ENCODE data around the gene TBCK.

Gene TBCK

DNA sequence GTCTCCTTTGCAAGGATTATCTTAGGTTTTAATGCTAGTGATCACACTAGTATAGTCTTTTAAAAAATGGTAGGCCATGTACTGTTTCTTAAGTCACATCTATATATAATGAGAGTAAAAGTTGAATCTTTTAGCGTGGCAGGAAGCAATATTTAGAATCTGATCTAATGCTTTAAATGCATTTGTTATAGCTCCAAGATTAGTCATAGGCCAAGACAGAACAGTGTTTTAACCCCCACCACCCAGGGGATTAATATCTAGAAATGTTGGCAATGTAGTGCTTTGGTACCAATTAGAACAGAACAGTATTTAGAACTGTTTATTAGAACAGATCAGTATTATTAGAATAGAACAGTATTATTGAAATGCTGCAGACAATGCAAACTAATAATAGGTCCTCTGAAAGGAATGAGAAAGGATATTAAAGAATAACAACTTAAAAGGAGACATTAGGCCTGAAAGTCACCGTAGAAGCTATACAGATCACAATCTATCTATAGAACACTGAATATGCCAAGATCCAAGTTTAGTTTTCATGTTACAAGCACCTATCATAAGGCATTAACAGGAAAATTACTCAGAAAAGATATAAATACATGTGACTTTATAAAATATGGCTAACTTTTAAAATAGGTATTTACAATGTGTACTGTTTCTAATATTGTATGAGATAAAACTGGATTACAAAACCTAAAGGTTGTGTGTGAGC lies 274.6 kb downstream of the TBCK start:
- ATAC-seq: no peak
- H3K4me3 Mint-ChIP-seq: no peak overlapping the region
- H3K36me3 Mint-ChIP-seq: no peaks in the 10 kb centered on the region
- H3K27ac Mint-ChIP-seq: no peak overlapping the region
- DNase-seq (ENCODE audit: low spot score in 2 of 2): no peak
- no peaks in the 10 kb centered on the region for H3K9me3 Mint-ChIP-seq
- no peaks in the 10 kb centered on the region for H3K4me1 Mint-ChIP-seq

DNA sequence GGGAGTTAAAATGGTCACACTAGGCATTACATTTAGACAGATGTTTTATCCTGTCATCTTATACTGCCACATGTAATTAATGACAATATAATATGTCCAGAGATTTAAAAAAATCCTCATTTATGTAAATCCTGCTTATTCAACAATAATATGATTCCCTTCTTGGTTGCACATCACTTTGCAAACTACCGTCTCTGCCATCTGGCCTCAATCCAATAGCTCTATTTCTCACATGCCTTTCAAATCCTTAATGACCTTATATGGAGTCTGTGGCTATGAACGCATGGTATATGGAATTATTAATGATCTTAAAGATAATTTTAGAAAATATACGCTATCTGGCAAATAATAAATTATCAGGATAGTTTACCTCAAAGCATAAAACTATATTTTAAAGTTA lies 276.2 kb downstream of the TBCK start:
- H3K9me3 Mint-ChIP-seq: no peaks in the 10 kb centered on the region
- no peak for DNase-seq (ENCODE audit: low spot score in 2 of 2)
- no peak for ATAC-seq

DNA sequence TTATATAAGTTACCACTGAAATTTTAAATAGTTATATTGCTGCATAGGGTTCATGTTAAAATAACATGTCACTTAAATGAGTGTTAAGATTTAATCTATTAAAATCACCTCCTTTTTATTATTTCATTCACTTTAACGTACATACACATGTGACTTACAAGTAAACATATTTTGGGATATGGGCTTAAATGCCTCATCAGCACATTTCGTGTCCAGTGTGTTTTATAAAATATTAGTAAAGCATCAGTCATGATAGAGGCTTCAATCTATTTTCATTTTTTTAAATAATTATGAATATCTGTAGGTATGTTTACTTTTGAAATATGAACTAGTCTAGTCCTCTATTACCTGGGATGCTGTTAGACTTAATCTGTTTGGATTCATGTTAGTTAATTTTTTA lies 277.1 kb downstream of the TBCK start:
- Mint-ChIP-seq H3K4me1 (no peaks in the 10 kb centered on the region), H3K4me3 (no peak overlapping the region), H3K9me3 (no peaks in the 10 kb centered on the region), H3K36me3 (no peaks in the 10 kb centered on the region), H3K27ac (no peak overlapping the region)
- no peak for DNase-seq (ENCODE audit: low spot score in 2 of 2)
- no peak for ATAC-seq

More for the DNA sequence above, 276.2 kb downstream of the TBCK start:
- Mint-ChIP-seq H3K36me3 (no peaks in the 10 kb centered on the region), H3K4me3 (no peak overlapping the region), H3K4me1 (no peaks in the 10 kb centered on the region), H3K27ac (no peak overlapping the region)

DNA sequence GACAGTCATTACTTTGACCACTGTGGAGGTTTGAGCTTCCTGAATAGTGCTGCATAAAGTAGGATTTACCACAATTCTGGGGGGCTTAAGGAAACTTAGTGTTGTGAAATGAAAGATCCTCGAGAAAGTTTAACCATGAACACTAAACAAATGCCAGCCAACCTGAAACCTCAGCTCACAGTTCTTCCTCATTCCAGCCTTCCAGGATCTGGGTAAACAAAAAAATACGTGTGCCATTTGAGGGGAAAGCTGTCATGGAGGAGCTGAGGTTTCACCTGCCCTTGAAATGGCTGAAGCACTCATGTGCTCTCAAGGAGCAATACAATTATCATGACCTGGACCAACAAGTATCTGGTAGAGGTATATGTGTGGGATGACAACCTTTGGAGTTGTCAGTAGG lies 278.0 kb downstream of the TBCK start:
- H3K4me3 Mint-ChIP-seq: no peak overlapping the region
- no peak overlapping the region for H3K27ac Mint-ChIP-seq
- no peaks in the 10 kb centered on the region for H3K4me1 Mint-ChIP-seq
- ATAC-seq: no peak
- no peaks in the 10 kb centered on the region for H3K9me3 Mint-ChIP-seq
- no peaks in the 10 kb centered on the region for H3K36me3 Mint-ChIP-seq
- DNase-seq (ENCODE audit: low spot score in 2 of 2): no peak

GRCh38 chr4:106036848-106037247 lies 279.2 kb downstream of the TBCK start:
- Mint-ChIP-seq H3K4me3 (no peak overlapping the region), H3K4me1 (no peaks in the 10 kb centered on the region)

DNA sequence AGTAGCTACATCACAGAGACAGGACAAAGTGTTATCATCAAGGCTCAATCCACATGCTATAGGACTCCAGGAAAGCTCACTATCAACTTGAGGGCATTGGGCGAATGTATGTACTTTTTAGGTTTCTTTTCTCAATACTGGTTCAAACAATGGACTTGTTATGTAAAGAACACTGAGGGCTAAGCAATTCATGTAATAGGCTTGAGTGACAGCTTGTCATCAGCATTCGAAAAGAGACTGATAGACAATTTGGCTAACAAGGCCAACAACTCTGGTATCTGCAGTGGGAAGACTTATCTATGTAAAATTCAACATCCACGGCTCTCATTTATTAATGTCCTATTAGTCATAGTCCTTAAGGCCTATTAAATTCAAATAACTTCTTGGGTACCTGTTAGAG lies 279.7 kb downstream of the TBCK start:
- no peak for ATAC-seq
- H3K4me3 Mint-ChIP-seq: no peak overlapping the region
- no peak for DNase-seq (ENCODE audit: low spot score in 2 of 2)
- H3K27ac Mint-ChIP-seq: no peak overlapping the region
- H3K36me3 Mint-ChIP-seq: no peaks in the 10 kb centered on the region
- H3K9me3 Mint-ChIP-seq: no peaks in the 10 kb centered on the region
- H3K4me1 Mint-ChIP-seq: no peaks in the 10 kb centered on the region

More at GRCh38 chr4:106036848-106037247, 279.2 kb downstream of the TBCK start:
- no peaks in the 10 kb centered on the region for H3K36me3 Mint-ChIP-seq
- ATAC-seq: no peak
- H3K27ac Mint-ChIP-seq: no peak overlapping the region
- H3K9me3 Mint-ChIP-seq: no peaks in the 10 kb centered on the region
- DNase-seq (ENCODE audit: low spot score in 2 of 2): no peak

GRCh38 chr4:106035204-106035603 lies 280.8 kb downstream of the TBCK start:
- no peak overlapping the region for H3K4me3 Mint-ChIP-seq
- no peak overlapping the region for H3K27ac Mint-ChIP-seq
- H3K4me1 Mint-ChIP-seq: no peaks in the 10 kb centered on the region
- H3K36me3 Mint-ChIP-seq: no peaks in the 10 kb centered on the region
- DNase-seq (ENCODE audit: low spot score in 2 of 2) (no peak), ATAC-seq (no peak)
- peaks cover under 1% of the 10 kb centered on the region for H3K9me3 Mint-ChIP-seq

DNA sequence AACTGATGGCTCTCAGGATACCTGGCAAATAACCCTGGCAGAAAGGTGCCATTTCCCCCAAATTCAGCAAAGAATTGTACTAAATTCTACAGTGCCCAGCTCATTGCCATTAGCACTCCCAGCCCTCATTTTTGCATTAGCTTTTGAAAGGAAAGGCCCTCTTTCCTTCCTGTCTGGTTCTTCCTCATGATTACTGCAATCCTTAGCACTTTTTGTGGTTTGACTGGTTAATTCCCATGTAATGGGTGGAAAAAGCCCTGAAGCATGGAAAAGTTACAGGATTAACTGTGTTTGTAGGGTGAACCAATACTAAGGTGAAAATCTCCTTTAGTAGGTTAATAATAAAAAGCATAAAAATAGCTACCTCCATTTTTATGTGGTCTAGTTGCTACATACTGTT lies 281.3 kb downstream of the TBCK start:
- no peaks in the 10 kb centered on the region for H3K4me1 Mint-ChIP-seq
- no peak overlapping the region for H3K4me3 Mint-ChIP-seq
- H3K9me3 Mint-ChIP-seq: peaks cover 5% of the 10 kb centered on the region
- no peak for ATAC-seq
- no peaks in the 10 kb centered on the region for H3K36me3 Mint-ChIP-seq
- no peak for DNase-seq (ENCODE audit: low spot score in 2 of 2)
- H3K27ac Mint-ChIP-seq: no peak overlapping the region

GRCh38 chr4:106034220-106034619 lies 281.8 kb downstream of the TBCK start:
- no peaks in the 10 kb centered on the region for H3K4me1 Mint-ChIP-seq
- ATAC-seq: no peak
- no peak overlapping the region for H3K27ac Mint-ChIP-seq
- H3K4me3 Mint-ChIP-seq: no peak overlapping the region
- no peak for DNase-seq (ENCODE audit: low spot score in 2 of 2)
- no peaks in the 10 kb centered on the region for H3K36me3 Mint-ChIP-seq
- peaks cover 5% of the 10 kb centered on the region for H3K9me3 Mint-ChIP-seq

DNA sequence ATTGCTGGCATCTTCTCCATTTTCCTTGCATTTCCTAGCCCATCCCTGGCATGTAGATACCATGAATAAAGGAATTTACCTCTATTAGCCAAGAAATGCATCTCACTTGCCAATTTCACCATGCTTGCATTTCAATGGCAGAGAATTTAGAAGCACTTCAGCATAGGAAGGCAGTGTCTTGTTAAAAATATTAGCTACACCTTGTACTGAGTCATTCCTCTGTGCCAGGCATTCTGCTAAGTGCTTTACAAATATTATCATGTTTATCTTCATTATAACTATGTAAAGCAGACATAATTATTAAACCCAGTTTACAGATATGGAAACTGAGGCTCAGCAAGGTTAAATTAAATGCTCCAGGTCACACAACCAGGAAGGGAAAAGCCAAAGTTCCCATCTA lies 282.5 kb downstream of the TBCK start:
- peaks cover 5% of the 10 kb centered on the region for H3K9me3 Mint-ChIP-seq
- H3K4me3 Mint-ChIP-seq: no peak overlapping the region
- no peaks in the 10 kb centered on the region for H3K4me1 Mint-ChIP-seq
- DNase-seq (ENCODE audit: low spot score in 2 of 2) (no peak), ATAC-seq (no peak)
- H3K36me3 Mint-ChIP-seq: no peaks in the 10 kb centered on the region
- H3K27ac Mint-ChIP-seq: no peak overlapping the region

DNA sequence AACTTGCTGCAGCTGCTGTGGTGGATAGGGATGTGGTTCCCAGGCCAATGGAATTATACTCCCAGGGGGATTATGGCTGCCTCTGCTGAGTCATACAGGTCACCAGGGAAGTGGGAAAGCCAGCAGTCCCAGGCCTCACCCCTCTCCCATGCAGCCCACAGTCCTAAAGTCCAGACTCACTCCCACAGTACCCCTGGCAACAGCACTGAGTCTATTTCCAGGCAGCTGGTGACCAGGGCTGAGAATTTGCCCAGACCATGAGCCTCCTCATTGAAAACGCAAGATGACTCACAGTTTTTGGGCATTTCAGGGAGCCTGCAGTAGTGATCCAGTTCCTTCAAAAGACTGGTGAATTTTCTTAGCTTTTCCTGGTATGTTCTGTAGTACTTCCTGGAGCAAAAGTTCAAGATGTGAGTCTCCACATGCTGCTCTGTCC lies 283.1 kb downstream of the TBCK start:
- ATAC-seq: no peak
- Mint-ChIP-seq H3K36me3 (no peaks in the 10 kb centered on the region), H3K4me3 (no peak overlapping the region), H3K4me1 (no peaks in the 10 kb centered on the region), H3K27ac (no peak overlapping the region), H3K9me3 (peaks cover 5% of the 10 kb centered on the region)
- DNase-seq (ENCODE audit: low spot score in 2 of 2): no peak

- Mint-ChIP-seq H3K9me3 (no peaks in the 10 kb centered on the region), H3K36me3 (no peaks in the 10 kb centered on the region), H3K4me3 (no peak overlapping the region), H3K4me1 (no peaks in the 10 kb centered on the region), H3K27ac (no peak overlapping the region)
- ATAC-seq (no peak), DNase-seq (ENCODE audit: low spot score in 2 of 2) (no peak)
Measured at GRCh38 chr4:106022454-106022853, 293.6 kb downstream of the TBCK start.

- DNase-seq (ENCODE audit: low spot score in 2 of 2) (no peak), ATAC-seq (no peak)
- Mint-ChIP-seq H3K9me3 (no peaks in the 10 kb centered on the region), H3K4me3 (no peak overlapping the region), H3K27ac (no peak overlapping the region), H3K36me3 (no peaks in the 10 kb centered on the region), H3K4me1 (no peaks in the 10 kb centered on the region)
Measured at GRCh38 chr4:106021737-106022410, 294.1 kb downstream of the TBCK start.

- peaks cover 5% of the 10 kb centered on the region for H3K9me3 Mint-ChIP-seq
- H3K27ac Mint-ChIP-seq: no peak overlapping the region
- DNase-seq (ENCODE audit: low spot score in 2 of 2) (no peak), ATAC-seq (no peak)
- H3K4me1 Mint-ChIP-seq: no peaks in the 10 kb centered on the region
- H3K4me3 Mint-ChIP-seq: no peak overlapping the region
- no peaks in the 10 kb centered on the region for H3K36me3 Mint-ChIP-seq
Measured at GRCh38 chr4:106019771-106020170, 296.2 kb downstream of the TBCK start.

DNA sequence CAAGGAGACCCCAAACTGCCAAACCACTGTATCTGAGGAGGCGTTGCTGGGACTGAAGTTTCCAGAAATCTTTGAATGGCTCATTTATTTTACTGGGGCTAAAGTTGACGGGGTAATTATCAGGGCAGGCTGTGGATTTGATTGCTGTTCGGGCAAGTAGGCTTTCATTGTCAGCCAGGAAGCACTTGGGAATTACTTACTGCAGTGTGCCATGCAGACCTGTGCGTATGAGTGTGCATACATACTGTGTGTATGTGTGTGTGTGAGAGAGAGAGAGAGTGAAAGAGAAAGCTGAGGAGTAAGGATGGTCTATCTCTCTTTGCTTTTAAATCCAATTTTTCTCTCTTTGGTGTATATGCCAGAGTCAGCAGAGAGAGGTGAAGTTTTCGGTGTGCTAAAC lies 298.0 kb downstream of the TBCK start:
- no peak for ATAC-seq
- H3K4me3 Mint-ChIP-seq: no peak overlapping the region
- H3K27ac Mint-ChIP-seq: no peak overlapping the region
- H3K9me3 Mint-ChIP-seq: peaks cover 15% of the 10 kb centered on the region
- H3K4me1 Mint-ChIP-seq: no peaks in the 10 kb centered on the region
- DNase-seq (ENCODE audit: low spot score in 2 of 2): no peak
- no peaks in the 10 kb centered on the region for H3K36me3 Mint-ChIP-seq

DNA sequence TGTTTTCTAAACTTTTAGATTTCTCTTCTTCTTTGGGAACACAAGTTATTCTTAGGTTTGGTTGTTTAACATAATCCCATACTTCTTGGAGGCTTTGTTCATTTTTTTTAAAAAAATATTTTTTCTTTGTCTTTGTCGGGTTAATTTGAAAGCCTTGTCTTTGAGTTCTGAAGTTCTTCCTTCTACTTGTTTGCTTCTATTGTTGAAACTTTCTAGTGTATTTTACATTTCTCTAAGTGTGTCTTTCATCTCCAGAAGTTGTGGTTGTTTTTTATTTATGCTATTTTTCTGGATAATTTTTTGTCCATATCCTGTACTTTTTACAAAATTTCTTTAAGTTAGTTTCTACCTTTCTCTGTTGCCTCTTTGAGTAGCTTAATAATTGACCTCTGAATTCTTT lies 304.6 kb downstream of the TBCK start:
- H3K36me3 Mint-ChIP-seq: no peaks in the 10 kb centered on the region
- DNase-seq (ENCODE audit: low spot score in 2 of 2): no peak
- H3K4me3 Mint-ChIP-seq: no peak overlapping the region
- no peak for ATAC-seq
- peaks cover 23% of the 10 kb centered on the region for H3K9me3 Mint-ChIP-seq
- no peaks in the 10 kb centered on the region for H3K4me1 Mint-ChIP-seq
- H3K27ac Mint-ChIP-seq: no peak overlapping the region

Measured in stimulated activated effector memory CD8-positive, alpha-beta T cell treated with anti-CD3 and anti-CD28 coated beads, Interleukin-12 subunit alpha, Interleukin-12 subunit beta, amount 100 ng/mL, for 72 hours (primary cell).